ENCODE results near the gene MIB2.

Gene MIB2

DNA sequence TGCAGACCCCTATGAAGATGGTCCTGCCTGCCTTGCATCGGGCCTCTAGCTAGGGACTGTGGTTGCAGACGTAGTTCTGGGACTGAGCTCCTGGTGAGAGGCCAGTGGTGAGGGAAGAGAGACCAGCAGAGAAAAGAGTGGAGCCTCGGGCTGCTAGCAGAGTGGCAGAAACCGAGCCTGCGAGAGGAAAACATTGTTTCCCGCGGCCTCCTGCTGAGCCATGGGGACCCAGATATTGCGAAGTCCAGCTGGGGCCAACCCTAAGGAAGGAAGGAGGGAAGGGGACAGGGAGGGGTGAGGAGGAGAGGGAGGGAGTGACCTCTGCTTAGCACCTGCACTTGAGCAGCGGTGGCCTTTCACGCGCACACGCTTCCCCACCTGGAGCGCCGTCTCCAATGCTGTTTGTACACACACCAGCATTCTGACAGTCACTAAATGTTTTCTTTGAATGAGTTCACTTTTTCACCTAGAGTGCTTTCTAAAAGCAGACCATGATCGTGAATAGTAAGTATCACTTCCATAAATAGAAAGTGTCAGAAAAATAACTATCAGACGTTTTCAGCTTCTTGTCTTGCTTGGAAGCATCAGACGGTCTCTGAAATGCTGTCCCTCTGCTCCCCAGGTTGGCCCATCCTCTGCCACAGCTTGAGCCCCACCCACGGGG, 12.9 kb upstream of the MIB2 start:
- TF ChIP-seq CTCF (conservative IDR thresholded peaks at IDR 0.05; ENCODE audit: control insufficient read depth, insufficient read depth, low read depth, low read length), result no peak
- DNase-seq (ENCODE audit: low read depth), result no peak
- H3K4me3 ChIP-seq (ENCODE audit: control insufficient read depth, low read depth, low read length), result no peak overlapping the region

DNA sequence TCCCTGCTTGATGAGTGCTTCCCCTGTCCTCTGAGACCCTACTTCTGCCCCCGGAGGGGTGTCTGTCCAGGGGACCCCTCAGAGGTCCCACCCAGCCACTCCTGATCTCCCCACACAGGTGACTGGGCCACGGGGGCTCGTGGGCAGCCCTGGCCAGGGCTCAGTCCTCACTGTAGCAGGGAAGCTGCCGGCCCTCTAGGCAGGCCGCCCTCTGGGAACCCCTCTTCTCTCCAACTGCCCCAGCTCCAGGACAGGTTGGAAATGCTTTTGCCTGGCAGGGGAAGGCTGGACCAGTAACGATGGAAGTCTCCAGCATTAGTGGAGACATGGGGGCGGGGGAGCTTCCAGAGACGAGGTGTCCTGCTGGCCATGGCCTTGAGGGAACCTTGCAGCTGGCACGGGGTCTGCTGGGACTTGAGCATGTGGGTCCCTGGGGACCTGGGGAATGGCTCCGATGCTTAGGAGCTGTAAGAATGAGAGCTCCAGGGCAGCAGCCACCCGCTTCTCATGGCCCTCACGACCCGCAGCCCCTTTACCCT, 12.3 kb upstream of the MIB2 start:
- no peak for TF ChIP-seq CTCF (conservative IDR thresholded peaks at IDR 0.05; ENCODE audit: control insufficient read depth, insufficient read depth, low read depth, low read length)
- no peak overlapping the region for H3K4me3 ChIP-seq (ENCODE audit: control insufficient read depth, low read depth, low read length)
- DNase-seq (ENCODE audit: low read depth), result no peak

DNA sequence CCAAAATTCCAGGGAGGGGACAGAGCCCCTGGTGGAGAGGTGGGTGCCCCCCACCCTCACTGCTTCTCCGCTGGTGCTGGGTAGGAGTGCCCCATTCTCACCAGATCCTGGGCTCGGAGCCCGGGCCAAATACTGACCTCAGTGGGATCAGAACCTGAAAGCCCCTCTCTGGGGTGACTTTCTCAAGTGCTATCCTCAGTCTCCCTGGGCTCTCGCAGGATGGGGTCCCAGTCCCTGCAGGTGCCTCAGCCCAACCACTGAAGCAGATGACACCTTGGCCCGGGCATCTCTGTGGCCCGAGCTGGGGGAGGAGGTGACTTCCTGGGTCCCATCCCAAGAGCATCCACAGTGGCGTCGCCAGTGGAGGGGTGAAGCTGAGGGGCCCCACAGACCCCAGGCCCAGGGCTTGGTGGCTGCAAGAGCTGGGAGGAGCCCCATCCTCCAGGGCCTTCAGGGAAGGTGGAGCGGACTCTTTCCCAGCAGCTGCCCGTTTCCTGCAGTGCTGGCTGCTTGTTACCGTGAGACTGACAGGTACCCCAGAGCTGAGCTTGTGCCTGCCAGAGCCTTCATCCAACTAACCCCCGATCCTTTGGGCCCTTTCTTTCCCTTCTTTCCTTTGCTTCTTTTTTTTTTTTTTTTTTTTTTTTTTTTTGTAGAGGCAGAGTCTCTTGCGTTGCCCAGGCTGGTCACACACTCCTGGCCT, 11.5 kb upstream of the MIB2 start:
- H3K4me3 ChIP-seq (ENCODE audit: control insufficient read depth, low read depth, low read length), result no peak overlapping the region
- no peak for TF ChIP-seq CTCF (conservative IDR thresholded peaks at IDR 0.05; ENCODE audit: control insufficient read depth, insufficient read depth, low read depth, low read length)
- DNase-seq (ENCODE audit: low read depth), result no peak

GRCh38 chr1:1604374-1605033, 10.8 kb upstream of the MIB2 start:
- no peak overlapping the region for H3K4me3 ChIP-seq (ENCODE audit: control insufficient read depth, low read depth, low read length)
- TF ChIP-seq CTCF (conservative IDR thresholded peaks at IDR 0.05; ENCODE audit: control insufficient read depth, insufficient read depth, low read depth, low read length), result no peak
- DNase-seq (ENCODE audit: low read depth), result no peak

GRCh38 chr1:1605034-1605591, 10.2 kb upstream of the MIB2 start:
- no peak for DNase-seq (ENCODE audit: low read depth)
- no peak for TF ChIP-seq CTCF (conservative IDR thresholded peaks at IDR 0.05; ENCODE audit: control insufficient read depth, insufficient read depth, low read depth, low read length)
- no peak overlapping the region for H3K4me3 ChIP-seq (ENCODE audit: control insufficient read depth, low read depth, low read length)

GRCh38 chr1:1605724-1606123, 9.6 kb upstream of the MIB2 start:
- H3K4me3 ChIP-seq (ENCODE audit: control insufficient read depth, low read depth, low read length), result no peak overlapping the region
- no peak for TF ChIP-seq CTCF (conservative IDR thresholded peaks at IDR 0.05; ENCODE audit: control insufficient read depth, insufficient read depth, low read depth, low read length)
- DNase-seq (ENCODE audit: low read depth), result no peak
